ENCODE data around the gene SRSF8.
"Not testable (repeated sequence)": the region's sequence is repeated elsewhere in the genome, so short reads cannot be mapped to it uniquely, and the experiment has no call there.

Gene SRSF8

DNA sequence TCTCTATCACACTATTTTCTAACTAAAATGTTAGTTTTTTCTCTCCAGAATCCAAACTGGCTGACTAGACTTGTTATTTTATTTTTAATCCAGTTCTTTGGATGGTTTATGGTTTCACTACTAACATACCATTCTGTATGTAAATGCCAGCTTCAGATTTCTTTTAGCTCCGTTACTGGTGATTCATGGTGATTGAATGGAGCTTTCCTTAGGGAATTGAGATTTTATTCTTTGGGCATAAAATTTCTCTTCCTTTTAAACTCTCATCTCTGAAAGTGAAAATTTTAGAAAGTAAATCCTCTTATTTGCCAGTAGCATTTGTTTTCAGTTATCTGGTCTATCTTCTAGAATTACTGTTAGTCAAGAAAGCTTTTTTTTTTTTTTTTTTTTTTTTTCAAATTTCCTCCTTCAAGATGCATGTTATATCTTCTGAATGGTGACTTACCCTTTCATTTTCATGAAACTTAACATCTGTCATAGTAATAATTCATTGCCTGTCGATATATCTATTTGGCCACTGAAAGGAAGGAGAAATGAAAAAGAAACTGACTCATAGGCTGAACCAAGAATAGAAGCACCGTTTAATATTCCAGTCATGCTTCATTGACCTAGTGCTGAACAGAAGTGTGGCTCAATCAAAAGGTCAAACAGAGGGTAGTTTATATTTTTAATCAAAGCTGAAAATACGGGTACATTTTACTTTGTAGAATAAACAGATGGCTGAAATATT is 29.3 kb downstream of the SRSF8 start:
- DNase-seq (ENCODE audit: low read depth in 2 of 3, low spot score in 1 of 3): no peak

DNA sequence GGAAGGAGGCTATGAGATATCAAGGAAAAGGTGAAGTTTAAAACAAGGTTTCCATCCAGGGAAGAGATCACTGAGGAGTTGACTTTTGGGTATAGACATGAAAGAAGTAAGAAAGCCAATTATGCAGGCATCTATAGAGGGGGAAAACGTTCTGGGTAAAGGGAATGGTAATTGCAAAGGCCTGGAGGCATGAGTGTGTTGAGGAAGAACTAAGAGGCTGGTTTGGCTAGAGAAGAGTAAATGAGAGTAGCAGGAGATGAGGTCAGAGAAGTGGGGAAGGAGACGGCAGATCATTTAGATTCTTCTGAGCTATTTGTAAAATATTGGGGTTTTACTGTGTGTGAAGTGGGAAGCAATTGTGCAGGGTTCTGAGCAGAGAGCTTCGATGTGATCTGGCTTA is 30.5 kb downstream of the SRSF8 start:
- DNase-seq (ENCODE audit: low read depth in 2 of 3, low spot score in 1 of 3): no peak

DNA sequence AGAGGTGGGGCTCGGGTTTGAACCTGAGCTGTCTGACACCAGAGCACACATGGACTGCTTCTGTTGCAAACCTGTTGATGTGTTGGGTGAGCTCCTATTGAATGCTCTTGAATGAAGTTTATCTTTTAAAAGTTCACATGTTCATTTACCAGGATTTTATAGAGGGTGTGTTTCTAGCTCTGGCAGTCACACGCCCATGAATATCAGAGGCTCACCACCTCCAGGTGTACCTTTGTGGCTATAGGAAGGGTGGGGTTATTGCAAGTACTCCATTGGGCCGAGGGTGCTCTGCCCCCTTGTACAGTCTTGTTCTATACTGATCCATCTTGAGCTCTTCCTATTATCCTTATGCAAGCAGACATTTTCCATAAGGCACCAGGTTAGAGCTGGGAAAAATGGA is 32.1 kb downstream of the SRSF8 start:
- no peak for DNase-seq (ENCODE audit: low read depth in 2 of 3, low spot score in 1 of 3)

DNA sequence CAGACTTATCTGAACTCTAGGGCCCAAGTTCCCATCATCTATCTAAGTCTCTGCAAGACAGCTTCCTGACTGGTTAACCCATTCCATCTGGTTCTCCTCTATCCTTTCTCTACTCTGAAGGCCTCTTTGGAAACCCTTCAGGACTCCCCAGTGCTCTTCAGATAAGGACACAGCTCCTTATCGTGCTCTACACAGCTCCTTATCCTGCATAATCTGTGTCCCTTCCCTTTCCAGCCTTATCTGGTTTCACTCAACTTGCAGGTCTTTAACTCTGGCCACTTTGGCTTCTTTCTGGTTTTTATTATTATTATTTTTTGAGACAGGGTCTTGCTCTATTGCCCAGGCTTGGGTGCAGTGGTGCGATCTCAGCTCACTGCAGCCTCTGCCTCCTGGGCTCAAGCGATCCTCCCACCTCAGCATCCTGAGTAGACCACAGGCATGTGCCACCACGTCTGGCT is 33.5 kb downstream of the SRSF8 start:
- no peak for DNase-seq (ENCODE audit: low read depth in 2 of 3, low spot score in 1 of 3)

DNA sequence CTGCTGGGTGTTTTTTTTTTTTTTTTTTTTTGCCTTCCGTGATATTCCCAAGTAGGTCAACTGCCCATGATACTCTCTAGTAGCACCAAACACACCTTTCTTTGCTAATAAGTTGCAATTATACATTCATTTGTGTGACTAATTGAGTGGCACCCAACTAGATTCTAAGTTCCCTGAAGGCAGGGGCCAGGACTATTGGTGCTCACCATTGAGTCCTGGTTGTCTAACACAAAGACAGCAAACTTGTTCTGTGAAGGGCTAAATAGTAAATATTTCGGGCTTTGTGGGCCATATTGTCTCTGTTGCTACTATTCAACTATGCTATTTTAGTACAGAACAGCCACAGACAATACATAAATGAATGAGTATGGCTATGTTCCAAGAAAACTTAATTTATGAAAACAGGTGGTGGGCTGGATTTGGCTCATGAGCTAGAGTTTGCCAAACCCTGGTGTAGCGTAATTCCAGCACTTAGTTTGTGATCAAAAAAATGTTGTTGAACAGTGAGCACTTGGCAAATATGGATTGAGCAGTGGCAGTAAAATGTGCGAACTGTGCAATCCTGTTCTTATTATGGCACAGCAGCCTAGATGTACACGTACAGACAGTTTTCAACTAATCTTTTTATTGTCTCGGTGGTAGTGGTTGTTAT is 34.3 kb downstream of the SRSF8 start:
- no peak for DNase-seq (ENCODE audit: low read depth in 2 of 3, low spot score in 1 of 3)

DNA sequence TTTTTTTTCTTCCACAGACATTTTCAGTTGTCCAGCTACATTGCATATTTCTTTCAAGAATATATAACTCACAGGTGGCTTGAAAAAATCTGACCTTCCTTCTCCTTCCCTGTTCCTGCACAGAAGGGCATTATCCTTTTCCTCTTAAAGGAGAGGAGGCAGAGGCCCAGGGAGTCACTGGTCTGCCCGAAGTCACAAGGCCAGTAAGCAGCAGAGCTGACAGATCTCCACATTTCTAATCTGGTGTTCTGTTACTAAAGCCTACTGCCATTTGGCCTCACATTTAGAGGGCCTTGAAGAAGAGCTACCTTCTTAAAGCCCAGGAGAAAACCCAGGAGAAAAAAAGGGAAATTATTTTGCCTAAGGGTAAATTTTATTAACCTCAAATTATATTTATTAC is 35.2 kb downstream of the SRSF8 start:
- DNase-seq (ENCODE audit: low read depth in 2 of 3, low spot score in 1 of 3): no peak

DNA sequence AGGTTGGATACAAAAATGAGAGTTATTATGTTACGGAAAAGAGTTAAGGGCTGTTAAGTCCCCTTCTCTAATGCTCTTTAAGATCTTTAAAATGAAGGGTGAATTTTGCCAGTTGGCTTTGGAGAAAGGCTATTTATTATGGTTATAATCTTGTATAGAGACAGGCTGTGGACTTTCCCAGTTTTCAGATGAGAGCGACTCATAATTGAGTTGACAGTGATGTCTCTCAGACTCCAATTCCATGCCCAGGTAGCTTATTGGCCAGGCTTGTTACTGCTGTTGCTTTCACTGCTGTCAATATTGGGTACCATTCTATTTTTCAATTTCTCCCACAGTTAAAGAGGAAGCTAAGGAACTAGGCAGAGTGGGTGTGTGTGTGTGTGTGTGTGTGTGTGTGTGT is 36.0 kb downstream of the SRSF8 start:
- no peak for DNase-seq (ENCODE audit: low read depth in 2 of 3, low spot score in 1 of 3)

DNA sequence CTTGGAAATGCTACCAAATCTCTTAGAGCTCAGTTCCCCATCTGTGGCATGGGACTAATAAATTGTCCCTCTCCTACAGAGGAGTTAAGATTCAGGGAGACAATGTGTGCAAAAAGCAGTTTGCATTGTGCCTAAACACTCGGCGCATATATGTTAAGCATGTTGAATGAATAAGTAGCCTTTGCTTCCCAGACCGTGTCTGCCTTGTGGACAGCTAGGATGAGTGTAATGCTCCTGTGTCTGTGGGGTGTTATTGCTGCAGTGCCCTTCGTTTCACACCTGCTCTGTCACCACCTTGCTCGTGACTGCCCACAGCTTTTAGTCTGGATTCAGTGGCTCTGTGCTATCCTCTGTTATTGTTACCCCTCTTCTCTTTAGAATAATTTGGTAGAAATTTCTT is 37.0 kb downstream of the SRSF8 start:
- no peak for DNase-seq (ENCODE audit: low read depth in 2 of 3, low spot score in 1 of 3)

DNA sequence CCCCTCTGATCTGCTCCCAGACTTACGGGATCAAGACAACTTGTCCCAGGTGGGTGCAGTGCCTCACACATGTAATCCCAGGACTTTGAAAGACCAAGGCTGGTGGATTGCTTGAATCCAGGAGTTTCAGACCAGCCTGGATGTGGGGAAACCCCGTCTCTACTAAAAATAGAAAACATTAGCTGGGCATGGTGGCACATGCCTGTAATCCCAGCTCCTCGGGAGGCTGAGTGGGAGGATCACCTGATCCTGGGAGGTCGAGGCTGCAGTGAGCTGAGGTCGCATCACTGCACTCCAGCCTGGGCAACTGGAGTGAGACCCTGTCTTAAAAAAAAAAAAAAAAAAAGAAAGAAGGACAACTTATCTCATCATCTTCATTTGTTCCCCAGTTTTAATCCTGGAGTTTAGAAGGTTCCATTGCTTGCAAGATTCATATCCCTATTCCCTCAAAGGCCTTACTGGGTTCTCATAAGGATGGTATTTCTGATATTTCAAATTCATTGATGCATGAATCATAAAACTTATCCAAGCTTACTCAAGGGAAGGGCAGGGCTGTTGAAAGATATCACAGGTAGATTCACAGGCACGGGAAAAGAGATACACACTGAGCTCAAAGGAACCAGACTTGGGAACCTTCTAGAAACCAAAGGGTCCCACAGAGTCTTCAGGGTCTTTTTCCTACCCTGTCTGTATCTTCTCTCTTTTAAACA is 37.6 kb downstream of the SRSF8 start:
- no peak for DNase-seq (ENCODE audit: low read depth in 2 of 3, low spot score in 1 of 3)

DNA sequence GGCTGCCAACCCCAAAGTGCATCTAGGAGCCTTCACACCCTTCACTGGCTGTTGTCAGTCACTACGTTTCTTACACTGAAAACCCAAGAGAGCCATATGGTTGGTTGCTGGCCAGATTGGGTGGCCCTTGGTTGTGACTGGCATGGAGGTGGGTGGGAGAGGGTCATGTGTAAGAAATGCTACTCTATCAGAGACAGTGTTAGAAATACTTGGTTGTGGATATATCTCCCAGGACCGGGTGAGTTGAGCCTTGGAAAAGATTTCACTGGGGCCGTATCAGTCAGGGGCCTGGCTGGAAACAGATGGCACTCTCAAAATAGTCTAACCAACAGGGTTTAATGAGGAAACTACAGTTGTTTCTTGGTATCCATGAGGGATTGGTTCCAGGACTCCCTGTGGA is 38.1 kb downstream of the SRSF8 start:
- DNase-seq (ENCODE audit: low read depth in 2 of 3, low spot score in 1 of 3): no peak

DNA sequence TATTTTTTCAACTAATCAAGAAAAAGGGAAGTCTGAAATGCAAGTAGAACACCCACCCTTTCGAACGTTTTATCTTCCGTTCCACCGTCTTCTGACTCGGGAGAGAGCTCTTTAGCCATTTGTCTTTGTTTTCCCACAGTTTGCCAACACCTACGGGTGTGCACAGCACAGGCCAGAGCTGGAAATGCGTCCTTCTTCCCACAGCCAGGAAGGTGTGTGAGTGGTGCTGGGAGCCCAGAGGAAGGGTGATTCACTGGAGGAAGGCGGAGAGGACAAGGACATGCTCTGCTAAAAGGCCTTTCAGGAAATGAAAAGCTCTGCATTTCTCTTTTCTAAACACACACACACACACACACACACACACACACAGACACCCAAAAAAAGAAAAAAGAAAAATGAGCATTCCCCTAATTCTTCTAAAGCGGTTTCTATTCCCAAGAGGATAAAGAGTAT is 41.5 kb downstream of the SRSF8 start:
- no peak for DNase-seq (ENCODE audit: low read depth in 2 of 3, low spot score in 1 of 3)

DNA sequence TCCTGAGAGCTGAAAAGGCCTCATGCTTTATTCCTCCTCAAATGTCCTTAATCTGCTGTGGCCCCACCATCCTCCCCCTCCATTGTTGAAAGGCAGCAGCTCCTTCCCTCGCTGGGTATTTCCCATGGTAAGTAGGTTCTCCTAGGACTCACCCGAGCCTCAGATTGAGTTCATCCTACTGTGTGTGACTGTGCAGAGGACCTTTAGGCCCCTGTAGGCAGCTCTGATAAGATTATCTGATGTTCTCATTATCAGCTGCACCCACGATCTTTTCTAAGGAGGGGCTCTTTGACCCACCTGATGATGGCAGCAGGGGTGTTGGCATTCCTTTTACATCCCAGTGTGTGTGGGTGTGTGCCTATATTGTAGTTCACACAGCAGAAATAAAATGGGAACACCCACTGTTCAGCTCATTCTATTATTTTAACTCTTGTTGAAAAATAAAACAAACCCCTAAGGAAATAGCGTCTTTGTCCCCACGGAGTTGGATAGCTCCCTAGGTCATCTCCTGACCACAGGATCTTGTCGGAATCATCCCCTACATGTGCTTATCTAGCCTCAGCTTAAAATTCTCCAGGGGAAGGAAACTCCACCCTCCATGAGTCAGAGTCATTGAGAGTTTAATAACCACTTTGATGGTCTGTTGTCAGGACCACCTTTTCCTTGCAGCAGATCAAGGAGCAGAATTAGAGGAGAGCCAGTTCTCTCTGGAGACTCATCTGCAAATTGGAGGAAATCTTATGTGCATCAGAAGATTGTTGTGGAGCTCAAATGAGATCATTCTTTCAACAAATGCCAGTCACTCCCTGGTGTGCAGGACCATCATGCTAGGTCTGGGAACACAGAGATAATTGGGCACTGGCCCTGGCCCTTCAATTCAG is 42.2 kb downstream of the SRSF8 start:
- no peak for DNase-seq (ENCODE audit: low read depth in 2 of 3, low spot score in 1 of 3)

DNA sequence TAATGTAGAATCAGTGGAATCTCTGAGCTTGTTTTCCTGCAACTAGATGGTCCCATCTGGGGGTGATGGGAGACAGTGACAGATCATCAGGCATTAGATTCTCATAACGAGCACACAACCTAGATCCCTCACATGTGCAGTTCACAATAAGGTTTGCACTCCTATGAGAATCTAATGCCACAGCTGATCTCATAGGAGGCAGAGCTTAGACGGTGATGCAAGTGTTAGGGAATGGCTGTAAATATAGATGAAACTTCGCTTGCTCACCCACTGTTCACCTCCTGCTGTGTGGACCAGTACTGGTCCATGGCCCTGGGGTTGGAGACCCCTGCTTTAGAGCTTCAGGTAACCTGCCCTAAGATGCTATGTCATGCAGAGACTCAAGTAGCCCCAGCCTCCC is 44.8 kb downstream of the SRSF8 start:
- DNase-seq (ENCODE audit: low read depth in 2 of 3, low spot score in 1 of 3): not testable (repeated sequence)

DNA sequence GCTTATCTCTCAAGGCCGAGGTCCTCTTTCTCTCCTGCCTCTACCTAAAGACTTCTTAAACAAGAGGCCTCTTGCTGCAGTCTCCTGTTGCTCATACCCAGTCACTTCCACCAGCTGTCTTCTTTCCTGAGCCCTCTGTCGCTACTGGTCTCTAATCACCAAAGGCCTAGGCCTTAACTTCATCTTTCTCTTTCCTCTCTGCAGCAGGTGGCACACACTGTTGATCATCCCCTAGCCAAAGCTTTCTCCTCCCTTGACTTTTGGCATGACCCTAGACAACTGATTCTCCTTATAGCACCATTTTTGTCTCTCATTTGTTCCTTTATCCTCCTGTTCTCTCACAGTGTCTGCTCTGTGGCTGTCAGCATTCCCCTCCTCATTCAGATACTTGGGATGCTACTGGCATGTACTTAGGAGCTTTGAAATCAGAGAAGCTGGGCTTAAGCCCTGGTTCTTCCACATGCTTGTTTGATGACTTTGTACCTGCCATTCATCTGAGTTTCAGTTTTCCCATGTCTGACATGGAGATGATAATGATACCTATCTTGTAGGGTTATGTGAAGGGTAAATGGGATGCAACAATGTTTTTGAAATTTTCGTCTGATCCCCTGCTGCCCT is 45.3 kb downstream of the SRSF8 start:
- DNase-seq (ENCODE audit: low read depth in 2 of 3, low spot score in 1 of 3): no peak

DNA sequence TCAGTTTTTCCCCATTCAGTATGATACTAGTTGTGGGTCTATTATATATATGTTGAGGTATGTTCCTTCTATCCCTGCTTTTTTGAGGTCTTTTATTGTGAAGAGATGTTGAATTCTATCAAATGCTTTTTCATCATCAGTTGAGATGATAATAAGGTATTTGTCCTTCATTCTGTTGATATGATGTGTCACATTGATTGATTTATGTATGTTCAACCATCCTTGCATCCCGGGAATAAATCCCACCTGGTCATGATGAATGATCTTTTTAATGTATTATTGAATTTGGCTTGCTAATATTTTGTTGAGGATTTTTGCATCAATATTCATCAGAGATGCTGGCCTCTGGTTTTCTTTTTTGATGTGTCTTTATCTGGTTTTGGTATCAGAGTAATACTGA is 48.9 kb downstream of the SRSF8 start:
- DNase-seq (ENCODE audit: low read depth in 2 of 3, low spot score in 1 of 3): no peak

DNA sequence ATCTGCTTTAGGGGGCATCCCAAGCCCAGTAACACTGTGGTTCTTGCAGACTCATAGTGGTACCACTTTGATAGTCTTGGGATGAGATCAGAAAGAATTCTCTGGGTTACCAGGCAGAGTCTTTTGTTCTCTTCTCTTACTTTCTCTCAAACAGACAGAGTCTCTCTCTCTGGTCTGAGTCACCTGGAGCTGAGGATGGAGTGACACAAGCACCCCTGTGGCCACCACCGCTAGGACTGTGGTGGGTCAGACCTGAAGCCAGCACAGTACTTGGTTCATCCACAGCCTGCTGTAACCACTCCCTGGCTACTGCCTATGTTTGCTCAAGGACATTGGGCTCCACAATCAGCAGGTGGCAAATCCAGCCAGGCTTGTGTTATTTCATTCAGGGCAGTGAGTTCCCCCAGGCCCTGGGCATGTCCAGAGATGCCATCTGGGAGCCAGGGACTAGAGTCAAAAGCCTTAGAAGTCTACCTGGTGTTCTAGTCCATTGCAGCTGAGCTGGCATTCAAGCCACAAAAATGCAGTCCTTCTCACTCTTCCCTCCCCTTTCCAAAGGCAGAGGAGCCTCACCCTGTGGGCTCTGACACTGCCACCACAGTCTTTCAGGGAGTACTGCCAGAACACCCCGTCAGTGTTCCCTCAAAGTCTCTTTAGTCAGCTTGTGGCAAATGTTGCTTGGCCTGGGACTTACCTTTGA is 52.8 kb downstream of the SRSF8 start:
- no peak for DNase-seq (ENCODE audit: low read depth in 2 of 3, low spot score in 1 of 3)
